ENCODE measurements around the gene TSPYL2. TPM values are rescaled to one million over a fixed set of nuclear protein-coding genes. Genes with fewer than 3 reads are reported as not detected.

Gene TSPYL2
- 10 to 100 TPM; 16.6 to 25.1 TPM for total RNA-seq
- polyA plus RNA-seq (2013, experiment 1 of 2): 20.3 TPM
- polyA plus RNA-seq (2013, experiment 2 of 2): 17.6 TPM
- long read RNA-seq, experiment 1, partial matches to known transcripts: 5 of 8 reads
- long read RNA-seq, experiment 1, other reads (novel, unspliced or antisense): 2 of 8 reads
- long read RNA-seq, experiment 2, transcript TSPYL2-201 (7 exons, 2,815 nt): major isoform, 63 of 80 reads
- long read RNA-seq, experiment 2, partial matches to known transcripts: 4 of 80 reads
- long read RNA-seq, experiment 2, other reads (novel, unspliced or antisense): 13 of 80 reads
- long read RNA-seq, experiment 3, transcript TSPYL2-201 (7 exons, 2,815 nt): major isoform, 36 of 65 reads
- long read RNA-seq, experiment 3, partial matches to known transcripts: 9 of 65 reads
- long read RNA-seq, experiment 3, other reads (novel, unspliced or antisense): 20 of 65 reads
- long read RNA-seq, experiment 4, partial matches to known transcripts: 12 of 13 reads
- long read RNA-seq, experiment 4, other reads (novel, unspliced or antisense): 0 of 13 reads

DNA sequence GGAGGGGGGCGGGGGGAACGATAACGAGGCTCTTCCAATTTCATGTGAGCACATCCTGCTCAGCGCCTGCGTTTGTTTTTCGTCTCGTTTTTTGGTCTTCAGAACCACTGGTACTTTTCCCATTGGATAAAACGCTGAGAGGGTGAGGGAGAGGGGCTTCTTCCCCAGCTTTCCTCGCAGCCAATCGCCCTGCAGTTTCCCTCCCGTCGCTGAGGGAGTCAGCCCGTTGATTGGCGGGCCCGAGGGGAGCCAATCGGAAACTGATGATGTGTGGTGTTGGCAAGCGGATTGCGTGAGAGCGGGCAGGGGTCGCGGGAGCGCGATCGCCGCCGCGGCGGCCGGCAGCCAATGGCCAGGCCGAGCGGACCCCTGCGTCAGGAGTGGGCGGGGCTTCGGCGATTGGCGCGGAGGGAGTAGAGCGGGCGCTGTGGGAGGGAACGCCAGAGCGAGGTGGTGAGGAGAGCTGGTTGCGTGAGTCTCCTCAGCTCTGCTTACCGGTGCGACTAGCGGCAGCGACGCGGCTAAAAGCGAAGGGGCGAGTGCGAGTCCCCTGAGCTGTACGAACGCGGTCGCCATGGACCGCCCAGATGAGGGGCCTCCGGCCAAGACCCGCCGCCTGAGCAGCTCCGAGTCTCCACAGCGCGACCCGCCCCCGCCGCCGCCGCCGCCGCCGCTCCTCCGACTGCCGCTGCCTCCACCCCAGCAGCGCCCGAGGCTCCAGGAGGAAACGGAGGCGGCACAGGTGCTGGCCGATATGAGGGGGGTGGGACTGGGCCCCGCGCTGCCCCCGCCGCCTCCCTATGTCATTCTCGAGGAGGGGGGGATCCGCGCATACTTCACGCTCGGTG lies at the start of gene TSPYL2:
Gene TSPYL2, plus strand, starts transcription at position 443 of the 848 bp plus-strand sequence. Its CDS starts 132 bp downstream, at position 575.
- H3K4me3 ChIP-seq (ENCODE audit: low read length): peak within 1 kb of the TSS; percentile 82
- DNase-seq: peak; percentile 96
- TF ChIP-seq, protein P1, sequence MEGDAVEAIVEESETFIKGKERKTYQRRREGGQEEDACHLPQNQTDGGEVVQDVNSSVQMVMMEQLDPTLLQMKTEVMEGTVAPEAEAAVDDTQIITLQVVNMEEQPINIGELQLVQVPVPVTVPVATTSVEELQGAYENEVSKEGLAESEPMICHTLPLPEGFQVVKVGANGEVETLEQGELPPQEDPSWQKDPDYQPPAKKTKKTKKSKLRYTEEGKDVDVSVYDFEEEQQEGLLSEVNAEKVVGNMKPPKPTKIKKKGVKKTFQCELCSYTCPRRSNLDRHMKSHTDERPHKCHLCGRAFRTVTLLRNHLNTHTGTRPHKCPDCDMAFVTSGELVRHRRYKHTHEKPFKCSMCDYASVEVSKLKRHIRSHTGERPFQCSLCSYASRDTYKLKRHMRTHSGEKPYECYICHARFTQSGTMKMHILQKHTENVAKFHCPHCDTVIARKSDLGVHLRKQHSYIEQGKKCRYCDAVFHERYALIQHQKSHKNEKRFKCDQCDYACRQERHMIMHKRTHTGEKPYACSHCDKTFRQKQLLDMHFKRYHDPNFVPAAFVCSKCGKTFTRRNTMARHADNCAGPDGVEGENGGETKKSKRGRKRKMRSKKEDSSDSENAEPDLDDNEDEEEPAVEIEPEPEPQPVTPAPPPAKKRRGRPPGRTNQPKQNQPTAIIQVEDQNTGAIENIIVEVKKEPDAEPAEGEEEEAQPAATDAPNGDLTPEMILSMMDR (conservative IDR thresholded peaks at IDR 0.05): no peak
- Mint-ChIP-seq H3K27ac (peak within 1 kb of the TSS; percentile 85), H3K9me3 (peaks cover 57% of the 10 kb centered on the region), H3K27me3 (ENCODE audit: insufficient read depth) (no peaks in the 10 kb centered on the region), H3K4me1 (peaks cover 5% of the 10 kb centered on the region), H3K4me3 (peak within 1 kb of the TSS; percentile 81), H3K36me3 (ENCODE audit: low read depth) (peaks cover 28% of the 10 kb centered on the region)
- H3K9me3 ChIP-seq (ENCODE audit: control insufficient read depth, low read length): no peaks in the 10 kb centered on the region
- 0% methylated on average over 85 of the region's 86 CpGs; no CpG with 5 or more reads in 1 of the 2 experiments for WGBS, 2 experiments (ENCODE audit: insufficient coverage in 1 of 2, insufficient read length in 1 of 2)
- H3K36me3 ChIP-seq (ENCODE audit: control insufficient read depth, insufficient read depth, low read length): peaks cover 22% of the 10 kb centered on the region
- no peaks in the 10 kb centered on the region for H3K27me3 ChIP-seq (ENCODE audit: control insufficient read depth, insufficient read depth, low read length, poor library complexity, severe bottlenecking)
- H3K9ac ChIP-seq (ENCODE audit: extremely low read depth, low read length, poor library complexity, severe bottlenecking): peak within 1 kb of the TSS; percentile 44
- H3K4me1 ChIP-seq (ENCODE audit: control insufficient read depth, insufficient read depth, low read length): no peaks in the 10 kb centered on the region
- H3K27ac ChIP-seq (ENCODE audit: low read depth, low read length): peak within 1 kb of the TSS; percentile 53

DNA sequence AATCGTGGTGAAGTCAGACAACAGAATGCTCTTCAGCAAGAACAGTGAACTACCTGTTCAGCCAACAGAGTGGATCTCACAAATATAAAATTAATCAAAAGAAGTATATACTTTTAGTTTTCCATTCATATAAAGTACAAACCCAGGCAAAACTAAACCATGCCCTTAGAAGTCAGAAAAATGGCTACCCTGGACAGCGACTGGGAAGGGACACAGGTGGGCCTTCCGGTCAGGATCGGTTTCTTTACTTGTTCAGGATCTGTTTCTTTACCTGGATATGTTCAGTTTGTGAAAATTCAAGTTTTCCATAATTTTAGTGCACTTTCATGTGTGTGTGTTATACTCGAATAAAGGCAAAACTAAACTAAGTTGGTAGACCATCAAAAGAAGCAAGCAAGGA lies 46.0 kb upstream of the TSPYL2 start:
- Mint-ChIP-seq H3K9me3 (peaks cover 63% of the 10 kb centered on the region), H3K36me3 (ENCODE audit: low read depth) (no peaks in the 10 kb centered on the region), H3K4me1 (no peaks in the 10 kb centered on the region), H3K27ac (no peak overlapping the region), H3K4me3 (no peak overlapping the region), H3K27me3 (ENCODE audit: insufficient read depth) (no peaks in the 10 kb centered on the region)
- no peaks in the 10 kb centered on the region for H3K4me1 ChIP-seq (ENCODE audit: control insufficient read depth, insufficient read depth, low read length)
- WGBS, 2 experiments (ENCODE audit: insufficient coverage in 1 of 2, insufficient read length in 1 of 2): 76 to 85% methylated on average over 3 to 5 of the region's 5 CpGs
- no peak overlapping the region for H3K4me3 ChIP-seq (ENCODE audit: low read length)
- H3K36me3 ChIP-seq (ENCODE audit: control insufficient read depth, insufficient read depth, low read length): no peaks in the 10 kb centered on the region
- no peak overlapping the region for H3K9ac ChIP-seq (ENCODE audit: extremely low read depth, low read length, poor library complexity, severe bottlenecking)
- H3K27ac ChIP-seq (ENCODE audit: low read depth, low read length): no peak overlapping the region
- TF ChIP-seq, protein P1 (conservative IDR thresholded peaks at IDR 0.05): no peak
- no peaks in the 10 kb centered on the region for H3K27me3 ChIP-seq (ENCODE audit: control insufficient read depth, insufficient read depth, low read length, poor library complexity, severe bottlenecking)
- no peak for DNase-seq
- no peaks in the 10 kb centered on the region for H3K9me3 ChIP-seq (ENCODE audit: control insufficient read depth, low read length)

DNA sequence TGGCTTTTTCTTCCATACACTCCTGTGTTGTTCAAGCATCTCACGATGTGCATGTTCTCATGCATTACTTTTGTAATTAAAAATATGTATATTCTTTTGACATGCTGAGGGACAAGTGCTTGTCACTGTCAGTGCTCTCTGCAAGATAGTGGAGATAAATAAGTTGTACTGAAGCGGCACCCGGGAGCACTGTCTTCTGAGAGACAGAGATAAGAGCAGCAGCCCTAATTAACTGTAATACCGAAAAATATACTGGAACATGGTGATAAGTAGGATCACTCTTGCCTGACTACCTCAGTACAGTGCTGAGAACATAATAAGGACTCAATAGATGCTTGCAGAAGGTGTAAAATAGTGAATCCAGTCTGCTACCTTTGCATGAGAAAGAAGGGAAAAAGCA lies 42.9 kb upstream of the TSPYL2 start:
- Histone ChIP-seq H3K9ac (ENCODE audit: extremely low read depth, low read length, poor library complexity, severe bottlenecking) (no peak overlapping the region), H3K36me3 (ENCODE audit: control insufficient read depth, insufficient read depth, low read length) (no peaks in the 10 kb centered on the region), H3K9me3 (ENCODE audit: control insufficient read depth, low read length) (no peaks in the 10 kb centered on the region), H3K4me3 (ENCODE audit: low read length) (no peak overlapping the region), H3K4me1 (ENCODE audit: control insufficient read depth, insufficient read depth, low read length) (no peaks in the 10 kb centered on the region), H3K27me3 (ENCODE audit: control insufficient read depth, insufficient read depth, low read length, poor library complexity, severe bottlenecking) (no peaks in the 10 kb centered on the region), H3K27ac (ENCODE audit: low read depth, low read length) (no peak overlapping the region)
- DNase-seq: no peak
- Mint-ChIP-seq H3K36me3 (ENCODE audit: low read depth) (no peaks in the 10 kb centered on the region), H3K4me3 (no peak overlapping the region), H3K9me3 (peaks cover 56% of the 10 kb centered on the region), H3K4me1 (no peaks in the 10 kb centered on the region), H3K27ac (no peak overlapping the region), H3K27me3 (ENCODE audit: insufficient read depth) (no peaks in the 10 kb centered on the region)
- WGBS, 2 experiments (ENCODE audit: insufficient coverage in 1 of 2, insufficient read length in 1 of 2): 93% methylated on average over 3 of the region's 4 CpGs; no CpG with 5 or more reads in 1 of the 2 experiments
- TF ChIP-seq, protein P1 (conservative IDR thresholded peaks at IDR 0.05): no peak
